Measurements from ENCODE around the gene MGAT1.

The MGAT1 gene

GRCh38 chr5:180801596-180802324 is 846 bp downstream of the MGAT1 start:
- DNase-seq (ENCODE audit: insufficient read length, low spot score) (no peak), FAIRE-seq (no peak)
- TF ChIP-seq, protein P1, sequence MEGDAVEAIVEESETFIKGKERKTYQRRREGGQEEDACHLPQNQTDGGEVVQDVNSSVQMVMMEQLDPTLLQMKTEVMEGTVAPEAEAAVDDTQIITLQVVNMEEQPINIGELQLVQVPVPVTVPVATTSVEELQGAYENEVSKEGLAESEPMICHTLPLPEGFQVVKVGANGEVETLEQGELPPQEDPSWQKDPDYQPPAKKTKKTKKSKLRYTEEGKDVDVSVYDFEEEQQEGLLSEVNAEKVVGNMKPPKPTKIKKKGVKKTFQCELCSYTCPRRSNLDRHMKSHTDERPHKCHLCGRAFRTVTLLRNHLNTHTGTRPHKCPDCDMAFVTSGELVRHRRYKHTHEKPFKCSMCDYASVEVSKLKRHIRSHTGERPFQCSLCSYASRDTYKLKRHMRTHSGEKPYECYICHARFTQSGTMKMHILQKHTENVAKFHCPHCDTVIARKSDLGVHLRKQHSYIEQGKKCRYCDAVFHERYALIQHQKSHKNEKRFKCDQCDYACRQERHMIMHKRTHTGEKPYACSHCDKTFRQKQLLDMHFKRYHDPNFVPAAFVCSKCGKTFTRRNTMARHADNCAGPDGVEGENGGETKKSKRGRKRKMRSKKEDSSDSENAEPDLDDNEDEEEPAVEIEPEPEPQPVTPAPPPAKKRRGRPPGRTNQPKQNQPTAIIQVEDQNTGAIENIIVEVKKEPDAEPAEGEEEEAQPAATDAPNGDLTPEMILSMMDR (IDR thresholded peaks at IDR 0.05; ENCODE audit: insufficient read depth, missing control alignments): no peak

GRCh38 chr5:180799902-180800801 is 2.5 kb downstream of the MGAT1 start:
- TF ChIP-seq, protein P1 (IDR thresholded peaks at IDR 0.05; ENCODE audit: insufficient read depth, missing control alignments): no peak
- DNase-seq (ENCODE audit: insufficient read length, low spot score) (no peak), FAIRE-seq (no peak)

DNA sequence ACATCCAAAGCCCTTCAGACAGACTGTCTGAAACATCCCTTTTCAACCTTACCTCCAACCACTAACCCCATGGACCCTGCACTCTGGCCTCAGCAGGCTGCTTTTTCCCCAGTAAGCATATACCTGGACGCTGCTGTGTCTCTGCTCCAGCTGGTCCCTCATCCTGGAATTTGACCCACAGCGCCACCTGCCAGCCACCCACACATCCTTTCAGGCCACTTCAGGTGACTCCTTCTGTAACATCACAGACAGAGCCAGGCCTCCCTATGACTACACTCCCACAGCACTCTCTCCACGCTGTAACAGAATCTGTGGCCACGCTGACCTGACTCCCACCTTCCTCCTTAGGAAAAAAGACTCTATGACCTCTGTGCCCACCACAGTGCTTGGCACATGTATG is 3.4 kb downstream of the MGAT1 start:
- no peak for FAIRE-seq
- no peak for DNase-seq (ENCODE audit: insufficient read length, low spot score)
- TF ChIP-seq, protein P1 (IDR thresholded peaks at IDR 0.05; ENCODE audit: insufficient read depth, missing control alignments): peak; percentile 40

DNA sequence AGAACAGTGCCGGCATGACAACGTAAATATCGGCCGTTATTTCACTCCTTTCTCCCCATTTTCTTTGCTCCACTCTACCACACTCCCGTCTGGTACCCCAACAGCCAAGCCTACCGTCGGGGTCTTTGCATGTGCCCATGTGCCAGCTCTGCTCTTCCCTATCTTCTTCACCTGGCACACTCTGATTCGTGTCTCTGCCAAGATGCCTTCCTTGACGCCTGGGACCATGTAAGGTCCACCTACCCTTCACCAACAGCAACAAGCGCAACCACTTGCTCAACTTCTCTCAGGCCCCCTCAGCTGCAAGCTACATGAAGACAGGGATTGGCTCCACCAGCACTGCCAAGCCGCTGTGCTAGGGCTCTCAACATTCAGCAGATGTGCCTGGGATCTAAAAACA is 4.4 kb downstream of the MGAT1 start:
- FAIRE-seq (no peak), DNase-seq (ENCODE audit: insufficient read length, low spot score) (no peak)
- TF ChIP-seq, protein P1 (IDR thresholded peaks at IDR 0.05; ENCODE audit: insufficient read depth, missing control alignments): no peak

DNA sequence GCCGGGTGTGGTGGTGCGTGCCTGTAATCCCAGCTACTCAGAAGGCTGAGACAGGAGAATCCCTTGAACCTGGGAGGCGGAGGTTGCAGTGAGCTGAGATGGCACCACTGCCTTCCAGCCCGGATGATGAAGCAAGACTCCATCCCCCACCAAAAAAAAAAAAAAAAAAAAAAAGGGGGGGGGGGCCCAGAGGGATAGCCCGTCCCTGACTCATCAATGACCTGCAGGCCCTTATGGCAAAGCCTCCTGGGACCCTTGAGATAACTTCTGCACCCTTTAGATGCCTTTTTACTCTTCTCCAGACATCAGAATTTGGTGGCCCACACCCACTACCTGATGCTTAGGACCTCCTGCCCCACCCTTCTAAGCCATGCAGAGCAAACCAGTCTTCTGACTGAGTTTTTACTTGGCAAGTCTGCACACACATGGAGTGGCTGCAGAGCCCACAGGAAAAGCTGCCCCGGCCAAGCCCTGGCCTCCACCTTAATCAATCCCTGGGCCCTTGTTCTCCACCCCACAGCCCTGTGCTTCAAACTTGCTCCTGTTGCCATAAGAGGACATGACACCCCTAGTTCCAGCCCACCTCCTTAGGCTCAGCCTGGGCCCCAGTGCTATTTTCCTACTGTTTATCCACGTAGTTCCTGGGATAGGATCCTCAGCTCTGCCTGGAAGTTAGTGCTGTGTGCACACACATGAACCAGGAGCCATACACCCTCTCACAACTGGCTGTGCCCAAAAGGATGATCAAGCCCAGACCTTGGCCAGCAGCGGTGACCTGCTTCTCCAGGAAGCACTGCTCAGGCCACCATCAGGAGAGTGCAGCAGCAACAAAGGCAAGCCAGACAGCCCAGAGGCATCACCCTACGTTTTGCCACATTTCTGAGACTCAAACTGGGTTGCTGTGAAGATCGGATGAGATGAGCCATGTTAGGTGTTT is 5.1 kb downstream of the MGAT1 start:
- TF ChIP-seq, protein P1 (IDR thresholded peaks at IDR 0.05; ENCODE audit: insufficient read depth, missing control alignments): no peak
- DNase-seq (ENCODE audit: insufficient read length, low spot score): no peak
- no peak for FAIRE-seq

DNA sequence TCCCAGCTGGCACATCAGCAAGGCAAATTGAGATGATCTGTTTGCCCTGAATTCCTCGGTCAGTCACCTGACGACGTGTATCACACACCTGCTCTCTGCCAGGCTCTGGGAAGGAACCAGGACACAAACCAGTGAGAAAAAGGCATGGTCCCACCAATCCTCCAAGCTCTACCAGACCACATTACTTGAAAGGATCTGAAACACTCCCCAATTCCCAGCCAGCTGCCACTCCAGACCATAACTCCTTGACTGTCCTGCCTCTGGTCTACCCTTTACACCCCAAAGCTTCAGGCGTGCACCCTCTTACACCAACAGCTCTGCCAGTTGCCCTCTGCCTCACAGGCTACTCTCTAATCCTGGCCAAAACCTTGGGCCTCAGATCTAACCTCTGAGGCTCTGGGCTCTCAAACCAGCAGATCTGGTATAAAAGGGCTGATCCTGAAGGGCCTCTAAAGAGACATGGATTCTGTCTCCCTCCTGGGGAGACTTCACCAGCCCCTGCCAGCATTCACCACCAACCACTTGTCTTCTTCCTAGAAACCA is 6.8 kb downstream of the MGAT1 start:
- FAIRE-seq (no peak), DNase-seq (ENCODE audit: insufficient read length, low spot score) (no peak)
- TF ChIP-seq, protein P1 (IDR thresholded peaks at IDR 0.05; ENCODE audit: insufficient read depth, missing control alignments): no peak
